Hindlimb muscle (tissue), 1 donor: ENCODE results near the gene CAB39. TPM values are rescaled to one million over a fixed set of nuclear protein-coding genes. Genes with fewer than 3 reads are reported as not detected.

ENCODE experiments used
- DNase-seq: peaks from one replicate; pipeline ENCODE4 v3.0.0-alpha.2; 2013
- polyA plus RNA-seq: library from polyadenylated mRNA; unstranded; fragments of 120-200 nt; gene quantifications from one replicate; pipeline ENCODE4 v1.2.1, GENCODE V29; 2013; ENCODE audit not compliant: insufficient read length

The CAB39 gene
- polyA plus RNA-seq, 1 donor, result 66.6 TPM

GRCh38 chr2:230787101-230787500 is 74.5 kb downstream of the CAB39 start:
- DNase-seq, result no peak

GRCh38 chr2:230788554-230789175 is 76.0 kb downstream of the CAB39 start:
- no peak for DNase-seq

DNA sequence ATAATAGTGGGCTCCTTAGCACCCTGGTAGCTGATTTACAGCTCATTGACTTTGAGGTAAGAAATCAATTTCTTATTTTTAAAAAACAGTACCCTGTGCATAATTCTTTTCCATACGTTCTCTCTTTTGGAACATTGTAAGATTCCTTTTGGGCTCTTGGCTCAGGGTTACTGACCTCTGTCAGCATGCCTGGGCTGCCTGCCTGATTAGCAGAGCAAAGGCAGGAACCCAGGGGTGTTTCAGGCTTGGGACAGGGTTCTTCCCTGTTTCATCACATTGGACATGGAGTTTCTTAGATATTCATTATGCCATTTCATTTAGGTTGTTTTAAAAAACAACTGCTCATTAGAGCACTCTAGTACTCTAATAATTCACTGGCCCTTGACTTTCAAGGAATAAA is 78.3 kb downstream of the CAB39 start:
- no peak for DNase-seq

GRCh38 chr2:230793572-230794359 is 81.1 kb downstream of the CAB39 start:
- no peak for DNase-seq

DNA sequence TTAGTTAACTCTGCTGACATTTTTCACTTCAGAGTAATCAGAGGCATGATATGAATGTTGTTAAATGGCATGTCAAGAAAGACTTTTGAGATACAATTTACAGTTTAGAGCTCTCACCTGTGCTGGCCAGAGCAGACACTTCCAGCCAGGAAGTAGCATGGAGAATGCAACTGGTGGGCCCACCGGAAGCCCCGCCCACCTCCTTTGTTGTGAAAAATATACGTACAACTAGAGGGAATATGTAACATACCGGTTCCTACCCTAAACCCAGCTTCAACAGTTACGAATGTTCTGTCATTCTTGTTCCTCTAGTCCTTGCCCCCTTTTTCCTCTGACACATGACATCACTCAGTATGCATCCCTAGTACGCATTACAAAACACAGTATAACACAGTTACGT is 81.9 kb downstream of the CAB39 start:
- no peak for DNase-seq

GRCh38 chr2:230795856-230796255 is 83.2 kb downstream of the CAB39 start:
- DNase-seq, result no peak

GRCh38 chr2:230796280-230796862 is 83.7 kb downstream of the CAB39 start:
- no peak for DNase-seq

DNA sequence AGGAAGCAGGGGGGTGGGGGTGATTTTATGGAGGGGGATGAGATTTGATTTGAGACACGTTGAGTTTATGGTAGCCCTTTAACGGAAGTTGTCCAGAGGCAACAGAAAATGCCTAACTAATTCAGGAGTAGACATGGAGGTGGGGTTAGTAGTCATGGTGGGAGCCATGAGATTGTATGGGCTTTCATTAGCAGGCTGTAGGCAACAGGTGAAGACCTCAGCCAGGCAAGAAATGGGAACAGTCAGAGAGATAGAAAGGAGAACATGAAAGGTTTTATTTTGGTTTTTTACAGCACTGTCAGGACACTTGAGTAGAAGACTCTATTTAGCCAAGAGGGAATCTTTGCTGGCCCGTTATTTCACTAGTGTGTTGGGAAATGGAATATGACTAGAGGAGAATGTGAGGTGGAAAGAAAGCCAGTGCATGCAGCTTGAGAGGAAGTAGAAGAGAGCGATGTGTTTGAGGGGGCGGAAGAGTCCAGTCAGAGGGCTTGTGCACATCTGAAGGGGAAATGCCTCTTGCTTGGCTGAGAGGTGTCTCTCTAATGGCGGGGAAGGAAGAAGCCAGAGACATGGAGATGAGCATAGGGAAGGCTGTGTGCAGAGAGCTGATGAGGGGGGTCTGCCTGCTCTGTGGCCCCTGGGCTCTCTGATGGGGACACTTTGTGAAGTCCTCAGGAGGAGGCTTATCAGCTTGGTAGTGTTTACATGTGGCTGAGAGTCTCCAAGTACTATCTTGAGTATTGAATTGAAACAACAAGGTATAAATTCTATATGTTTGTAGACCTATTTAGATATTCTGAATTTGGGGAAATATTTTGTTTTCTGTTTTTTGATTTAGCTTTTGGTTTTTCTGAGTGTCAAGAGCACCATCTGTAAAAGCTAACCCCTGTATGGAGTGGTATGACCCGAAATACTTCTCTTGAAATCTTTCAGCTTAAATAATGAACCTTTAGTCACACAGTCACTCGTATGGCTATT is 85.2 kb downstream of the CAB39 start:
- peak; percentile 14 for DNase-seq

DNA sequence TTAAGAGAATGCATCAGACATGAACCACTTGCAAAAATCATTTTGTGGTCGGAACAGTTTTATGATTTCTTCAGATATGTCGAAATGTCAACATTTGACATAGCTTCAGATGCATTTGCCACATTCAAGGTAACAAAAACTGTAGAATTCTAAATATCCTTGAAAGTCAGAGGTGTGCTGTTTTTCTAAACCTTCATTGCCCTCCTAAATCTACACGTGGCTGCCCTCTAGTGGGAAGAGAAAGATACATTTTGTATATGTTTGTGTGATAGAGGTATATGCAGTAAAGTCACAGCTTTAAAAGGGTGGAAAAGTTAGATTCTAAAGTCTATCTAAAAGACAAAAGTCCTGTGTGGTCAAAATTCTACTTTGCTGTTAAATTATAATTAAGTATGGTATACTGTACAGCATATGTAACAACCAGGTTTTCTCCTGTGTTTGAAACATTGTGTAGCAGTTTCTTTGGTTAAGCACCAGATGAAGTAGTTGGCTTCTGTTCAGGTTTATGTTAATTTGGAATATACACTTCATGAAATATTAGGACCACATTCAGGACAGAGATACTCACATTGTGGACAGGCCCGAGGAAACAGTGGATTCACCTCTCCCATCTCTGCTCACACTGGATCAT is 86.2 kb downstream of the CAB39 start:
- DNase-seq, result peak; percentile 19

DNA sequence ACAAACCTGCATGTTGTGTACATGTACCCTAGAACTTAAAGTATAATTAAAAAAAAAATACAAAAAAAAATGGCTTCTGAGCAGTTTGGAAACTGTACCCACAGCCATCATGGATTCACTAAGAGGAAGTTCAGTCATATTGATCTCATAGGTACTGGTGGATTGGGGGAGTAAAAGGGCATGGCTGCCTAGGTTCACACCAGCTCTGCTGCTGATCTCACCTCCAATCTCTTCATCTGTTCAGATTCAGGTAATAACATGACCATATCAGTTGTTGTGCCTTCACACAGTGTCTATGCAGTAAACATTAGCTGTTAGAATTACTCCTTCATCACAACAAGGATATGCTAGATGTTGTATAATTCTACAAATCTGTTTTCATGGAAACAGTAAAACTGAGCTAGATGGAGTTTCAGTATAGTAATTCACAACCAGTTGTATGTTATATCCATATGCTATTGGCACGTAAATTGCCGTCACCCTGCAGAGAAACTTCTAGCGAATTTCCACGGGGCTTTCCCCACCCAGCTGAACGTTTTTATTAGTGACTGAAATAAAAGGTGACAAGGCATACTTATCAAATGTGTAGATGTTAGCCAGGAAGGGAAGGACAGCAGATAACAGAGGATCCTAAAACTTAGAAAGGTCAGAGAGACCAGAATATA is 92.8 kb downstream of the CAB39 start:
- DNase-seq, result no peak

DNA sequence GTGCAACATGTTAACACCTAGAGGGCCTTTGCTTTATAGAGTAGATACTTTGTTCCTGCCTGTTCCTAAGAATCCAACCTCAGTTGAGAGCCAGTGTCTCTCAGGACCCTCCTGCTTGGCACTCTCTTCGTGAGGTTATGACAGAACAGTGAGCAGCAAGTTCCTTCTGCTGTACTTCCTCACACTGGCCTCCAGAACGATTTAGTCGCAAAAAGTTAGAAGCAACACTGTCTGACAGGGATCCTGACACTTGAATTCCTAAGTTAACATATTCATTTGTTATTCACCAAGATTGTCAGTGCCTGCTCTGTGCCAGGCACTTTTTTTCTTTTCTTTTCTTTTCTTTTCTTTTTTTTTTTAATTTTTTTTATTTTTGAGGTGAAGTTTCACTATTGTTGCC is 95.1 kb downstream of the CAB39 start:
- no peak for DNase-seq

DNA sequence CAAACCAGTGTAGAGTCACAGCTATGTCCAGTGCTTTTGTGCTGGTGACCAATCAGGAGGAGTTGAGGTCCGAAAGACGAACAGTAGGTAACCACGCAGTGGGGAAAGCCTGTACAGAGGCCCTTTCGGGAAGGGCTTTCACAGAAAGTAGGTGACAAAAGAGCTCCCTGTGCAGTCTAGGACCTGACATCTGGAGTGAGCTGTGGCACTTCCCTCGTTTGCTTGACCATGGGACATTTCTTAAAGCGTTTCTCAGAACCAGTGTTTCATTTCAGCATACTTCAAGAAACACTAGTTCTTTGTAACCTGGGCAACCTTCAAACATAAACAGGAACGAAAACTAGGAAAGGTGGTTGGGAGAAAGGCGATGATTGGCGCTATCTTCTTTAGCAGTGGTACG is 96.4 kb downstream of the CAB39 start:
- no peak for DNase-seq

DNA sequence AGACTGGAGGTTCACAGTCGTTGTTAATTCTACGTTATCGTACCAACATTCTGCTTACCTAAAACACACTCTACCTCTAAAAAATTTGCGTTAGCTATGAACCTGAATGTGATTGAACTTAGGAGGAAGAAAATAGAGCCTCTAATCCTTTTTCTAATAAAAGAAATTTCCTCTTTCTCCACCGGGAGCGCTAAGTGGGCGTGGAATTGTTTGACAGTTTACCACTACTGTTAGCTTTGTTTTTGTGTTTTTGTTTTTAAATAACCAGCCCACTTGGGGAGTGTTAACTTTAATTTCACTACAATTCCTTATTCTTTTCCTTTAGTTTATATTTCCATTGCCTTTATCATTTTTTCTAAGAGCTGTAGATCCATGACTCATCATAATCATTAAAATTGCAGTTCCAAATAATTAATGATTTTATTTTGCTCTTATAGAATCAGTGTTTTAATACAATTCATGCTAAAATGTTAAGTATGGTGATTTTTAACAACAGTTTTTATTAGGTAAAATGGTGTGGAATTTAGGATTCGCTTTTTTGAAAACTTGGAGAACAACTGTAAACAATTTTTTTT is 97.1 kb downstream of the CAB39 start:
- no peak for DNase-seq

DNA sequence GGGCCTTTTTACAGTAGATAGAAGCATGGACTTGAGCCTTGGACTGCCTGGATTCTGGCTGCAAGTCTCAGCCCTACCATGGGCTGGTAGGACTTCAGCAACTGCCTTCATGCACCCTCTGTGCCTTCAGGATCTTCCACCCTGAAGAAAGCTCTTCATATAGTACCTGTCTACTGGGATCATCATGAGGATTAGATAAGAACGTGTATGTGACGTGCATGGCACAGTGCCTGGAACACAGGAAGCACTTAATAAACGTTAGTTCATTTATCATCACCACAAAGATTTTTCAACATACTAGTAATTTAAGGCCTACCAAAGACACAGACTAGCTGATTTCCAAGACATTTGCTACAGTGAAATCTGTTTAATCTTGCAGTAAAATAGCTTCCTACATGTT is 98.9 kb downstream of the CAB39 start:
- no peak for DNase-seq

GRCh38 chr2:230812033-230812432 is 99.4 kb downstream of the CAB39 start:
- DNase-seq, result no peak

- DNase-seq, result no peak
Measured at GRCh38 chr2:230814616-230815015, 102.0 kb downstream of the CAB39 start.

GRCh38 chr2:230815088-230815487 is 102.4 kb downstream of the CAB39 start:
- DNase-seq, result no peak

GRCh38 chr2:230816735-230817134 is 104.1 kb downstream of the CAB39 start:
- DNase-seq, result no peak

DNA sequence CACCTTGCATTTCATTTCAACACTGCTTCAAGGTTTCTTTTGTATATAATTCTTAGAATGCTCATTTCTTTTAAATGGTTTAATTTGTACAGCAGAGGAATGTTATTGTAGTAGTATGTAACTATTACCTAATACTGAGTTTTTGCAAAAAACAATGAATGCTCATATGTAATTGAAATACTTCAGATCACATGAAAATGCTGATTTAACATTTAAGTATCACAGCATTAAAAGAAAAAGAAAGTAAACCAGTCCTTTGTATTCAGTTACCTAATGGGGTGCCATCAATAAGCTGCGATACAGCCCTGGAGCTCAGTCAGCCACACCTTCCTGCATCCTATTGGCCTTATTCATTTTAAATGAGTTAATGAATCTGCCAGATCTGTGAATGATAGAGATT is 106.8 kb downstream of the CAB39 start:
- DNase-seq, result no peak

DNA sequence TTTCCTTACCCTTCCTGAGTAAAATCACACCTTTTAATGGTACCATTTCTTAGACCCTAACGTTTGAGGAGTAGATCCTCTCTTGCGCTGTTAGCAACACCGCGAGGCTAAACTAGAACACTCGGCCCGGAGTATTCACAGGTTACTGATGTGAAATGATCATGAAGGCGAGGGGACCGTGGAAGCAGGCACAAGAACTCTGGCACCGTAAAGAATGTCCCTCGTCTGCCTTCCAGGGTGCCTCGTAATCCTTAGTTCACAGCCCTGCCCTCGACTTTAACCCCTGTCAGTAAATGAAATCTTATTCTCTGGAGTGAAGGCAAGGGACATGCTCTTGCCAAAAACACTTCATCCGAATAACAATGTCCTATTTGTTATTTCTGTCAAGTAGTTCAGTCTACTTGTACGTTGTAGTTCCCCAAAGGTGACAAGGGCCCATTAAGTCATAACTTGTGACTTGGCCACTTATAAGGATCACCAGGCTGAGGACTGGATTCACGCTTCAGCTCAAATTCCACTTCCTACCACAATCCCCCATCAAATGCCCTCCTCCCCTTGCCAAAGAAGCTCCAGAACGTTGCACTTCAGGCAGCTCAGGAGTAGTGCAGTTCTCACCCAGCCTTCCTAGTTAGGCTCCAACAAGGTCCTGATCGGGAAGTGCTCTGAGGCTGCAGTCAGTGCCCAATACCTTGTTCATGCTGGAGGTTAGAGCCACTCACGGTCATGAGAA is 108.8 kb downstream of the CAB39 start:
- no peak for DNase-seq
